Esophagus squamous epithelium (tissue), 5 donors: Measurements from ENCODE around the gene PHKA1. TPM values are rescaled to one million over a fixed set of nuclear protein-coding genes. Genes with fewer than 3 reads are reported as not detected.

ENCODE experiments used
- DNase-seq: peaks from one replicate; lab custom pipeline; 2025; lab: John Stamatoyannopoulos, UW
- H3K27ac ChIP-seq, 4 donors: fragments of 200-600 bp; sonication (generic); one replicate each; pipeline ENCODE4 v1.5.1; 2016 to 2019; ENCODE audit warnings: mild to moderate bottlenecking in 1 of 4
- H3K27me3 ChIP-seq, 4 donors: fragments of 200-600 bp; sonication (generic); 1 replicate in 3 of 4; 2 replicates in 1 of 4; pipeline versions ENCODE4 v1.5.1 to v1.6.0; 2017 to 2021; ENCODE audit warnings: antibody characterized with exemption in 1 of 4
- H3K36me3 ChIP-seq, 3 donors: fragments of 200-600 bp; sonication (generic); one replicate each; pipeline ENCODE4 v1.5.1; 2016 to 2019
- H3K4me1 ChIP-seq, 3 donors: fragments of 200-600 bp; sonication (generic); one replicate each; pipeline ENCODE4 v1.5.1; 2017 to 2019
- H3K4me3 ChIP-seq, 4 donors: fragments of 200-600 bp; sonication (generic); 1 replicate in 3 of 4; 2 replicates in 1 of 4; pipeline ENCODE4 v1.5.1; 2016 to 2019; ENCODE audit warnings: mild to moderate bottlenecking in 2 of 4, moderate library complexity in 1 of 4
- H3K9me3 ChIP-seq, 3 donors: fragments of 200-600 bp; sonication (generic); one replicate each; pipeline ENCODE4 v1.5.1; 2016 to 2019
- CTCF ChIP-seq, 6 experiments: fragments of 450-650 bp in 4 of 6; fragments of 200-600 bp in 2 of 6; sonication (generic) in 2 of 6; IDR thresholded peaks; one replicate each; pipeline ENCODE4 v1.5.1; 2016 to 2019; ENCODE audit warnings: antibody characterized with exemption in 6 of 6, mild to moderate bottlenecking in 4 of 6, moderate library complexity in 4 of 6
- POLR2A ChIP-seq, 4 donors: fragments of 450-650 bp; IDR thresholded peaks; one replicate each; pipeline ENCODE4 v1.6.1; 2017; ENCODE audit warnings: antibody characterized with exemption in 4 of 4, mild to moderate bottlenecking in 4 of 4, moderate library complexity in 3 of 4
- WGBS, 2 donors: methylation state at CpG; one replicate each; pipeline ENCODE4 v1.1.5; 2018; 5-methylcytosine and 5-hydroxymethylcytosine counted together
- intact Hi-C: fragments of 100-400 bp; cut with DNase I; formaldehyde crosslinking; loops from one replicate; pipeline ENCODE4 v1.15.0; 2022
- total RNA-seq, 4 donors: library from RNA; depleted of rRNA; stranded (reverse); fragments of >200 nt; gene quantifications; one replicate each; pipeline ENCODE4 v1.1.0, GENCODE V29; 2016
- donor health status: DM: yes; HTN: yes; CAD: no.

The PHKA1 gene
- total RNA-seq, 4 donors from 2014 or later, result 5.6 to 10.3 (median 7.2) TPM

- no peaks in the 10 kb centered on the region for H3K9me3 ChIP-seq
- 0 to 17% methylated on average over 6 to 7 of the region's 7 CpGs for WGBS, 2 donors
- peaks cover 0 to 6% (median 0%) of the 10 kb centered on the region in 3 donors for H3K4me1 ChIP-seq
- TF ChIP-seq CTCF (IDR thresholded peaks at IDR 0.05) (no peak), POLR2A (IDR thresholded peaks at IDR 0.05) (no peak)
- peak overlapping the region; percentile 46 to 67 (median 61) for H3K4me3 ChIP-seq
- no peaks in the 10 kb centered on the region for H3K27me3 ChIP-seq
- peak overlapping the region in 2 of 4 donors; percentile 81 to 82 for H3K27ac ChIP-seq
- H3K36me3 ChIP-seq, result peaks cover 0 to 5% (median 0%) of the 10 kb centered on the region in 3 donors
- intact Hi-C loops, result no loop called here
- DNase-seq, result no peak
These were observed 141.0 kb downstream of the PHKA1 start for GRCh38 chrX:72573158-72573511.

- Histone ChIP-seq H3K27me3 (no peaks in the 10 kb centered on the region), H3K4me1 (peaks cover 0 to 6% (median 0%) of the 10 kb centered on the region in 3 donors), H3K9me3 (no peaks in the 10 kb centered on the region), H3K36me3 (peaks cover 0 to 11% (median 0%) of the 10 kb centered on the region in 3 donors), H3K4me3 (peak within 1 kb of the TSS; percentile 46 to 67 (median 61)), H3K27ac (peak within 1 kb of the TSS; percentile 67 to 83 (median 82))
- peak; percentile 2 for DNase-seq
- WGBS, 2 donors, result 1 to 27% methylated on average over 16 to 34 of the region's 36 CpGs
- intact Hi-C loops, result no loop called here
- TF ChIP-seq CTCF (IDR thresholded peaks at IDR 0.05) (no peak), POLR2A (IDR thresholded peaks at IDR 0.05) (no peak)
These were observed 141.6 kb downstream of the PHKA1 start, which contains the start of gene HDAC8 for GRCh38 chrX:72572248-72573157. Gene HDAC8, minus strand, starts transcription at chrX:72572843. Its CDS starts 82 bp downstream, at chrX:72572761.

- no peaks in the 10 kb centered on the region for H3K27me3 ChIP-seq
- 48 to 58% methylated on average over 2 of the region's 2 CpGs for WGBS, 2 donors
- TF ChIP-seq POLR2A (IDR thresholded peaks at IDR 0.05) (no peak), CTCF (IDR thresholded peaks at IDR 0.05) (no peak)
- H3K36me3 ChIP-seq, result peaks cover 0 to 38% (median 6%) of the 10 kb centered on the region in 3 donors
- H3K4me3 ChIP-seq, result no peak overlapping the region
- no peaks in the 10 kb centered on the region for H3K9me3 ChIP-seq
- H3K27ac ChIP-seq, result no peak overlapping the region
- DNase-seq, result no peak
- intact Hi-C loops, result no loop called here
- H3K4me1 ChIP-seq, result peaks cover 0 to 6% (median 0%) of the 10 kb centered on the region in 3 donors
These were observed 144.3 kb downstream of the PHKA1 start for GRCh38 chrX:72569786-72570185.

GRCh38 chrX:72568406-72569092 is 145.6 kb downstream of the PHKA1 start:
- H3K4me3 ChIP-seq, result no peak overlapping the region
- 68 to 71% methylated on average over 5 to 6 of the region's 6 CpGs for WGBS, 2 donors
- H3K36me3 ChIP-seq, result peaks cover 0 to 43% (median 6%) of the 10 kb centered on the region in 3 donors
- H3K27me3 ChIP-seq, result no peaks in the 10 kb centered on the region
- no peak for DNase-seq
- peaks cover 0 to 6% (median 0%) of the 10 kb centered on the region in 3 donors for H3K4me1 ChIP-seq
- H3K9me3 ChIP-seq, result no peaks in the 10 kb centered on the region
- no peak overlapping the region for H3K27ac ChIP-seq
- TF ChIP-seq CTCF (IDR thresholded peaks at IDR 0.05) (no peak), POLR2A (IDR thresholded peaks at IDR 0.05) (no peak)
- intact Hi-C loops, result no loop called here
